HL-60 (cell line): ENCODE results near the gene PERP.

Experiments
- GABPA ChIP-seq: IDR thresholded peaks from 2 replicates; pipeline ENCODE4 v1.6.1; 2012; ENCODE audit warnings: low read depth
- POLR2AphosphoS5 ChIP-seq: IDR thresholded peaks from 2 replicates; pipeline ENCODE4 v1.6.1; 2012; ENCODE audit warnings: low read depth
- SPI1 ChIP-seq: IDR thresholded peaks from 2 replicates; pipeline ENCODE4 v1.6.1; 2012; ENCODE audit warnings: low read depth, mild to moderate bottlenecking, borderline replicate concordance
- TF ChIP-seq, protein P1 (sequence below): IDR thresholded peaks from one replicate; pipeline ENCODE4 v1.5.1; 2011; ENCODE audit warnings: low read length, control low read depth, inconsistent platforms; ENCODE audit not compliant: insufficient read depth
- TF ChIP-seq, protein P2 (sequence below): IDR thresholded peaks from 2 replicates; pipeline ENCODE4 v1.6.1; 2012; ENCODE audit warnings: low read depth; ENCODE audit not compliant: insufficient replicate concordance

DNA sequence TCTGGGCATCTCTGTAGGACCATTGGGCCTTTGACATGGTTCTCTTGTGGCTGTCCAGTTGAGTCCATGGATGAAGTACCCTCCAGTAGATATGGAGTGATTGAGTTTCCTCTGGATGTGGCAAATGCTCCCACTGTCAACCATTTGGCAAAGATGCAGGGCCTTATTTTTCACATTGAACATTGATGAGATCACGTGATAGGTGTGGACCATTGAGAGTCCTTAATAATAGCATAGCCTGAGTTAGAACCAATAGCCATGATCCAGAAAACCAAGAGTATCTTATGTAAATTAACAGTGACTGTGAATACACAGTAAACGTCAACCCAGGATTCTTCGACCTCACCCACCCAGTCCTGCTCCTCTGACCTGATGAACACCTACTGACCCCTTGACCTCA is 3.0 kb upstream of the PERP start:
- TF ChIP-seq, protein P1, sequence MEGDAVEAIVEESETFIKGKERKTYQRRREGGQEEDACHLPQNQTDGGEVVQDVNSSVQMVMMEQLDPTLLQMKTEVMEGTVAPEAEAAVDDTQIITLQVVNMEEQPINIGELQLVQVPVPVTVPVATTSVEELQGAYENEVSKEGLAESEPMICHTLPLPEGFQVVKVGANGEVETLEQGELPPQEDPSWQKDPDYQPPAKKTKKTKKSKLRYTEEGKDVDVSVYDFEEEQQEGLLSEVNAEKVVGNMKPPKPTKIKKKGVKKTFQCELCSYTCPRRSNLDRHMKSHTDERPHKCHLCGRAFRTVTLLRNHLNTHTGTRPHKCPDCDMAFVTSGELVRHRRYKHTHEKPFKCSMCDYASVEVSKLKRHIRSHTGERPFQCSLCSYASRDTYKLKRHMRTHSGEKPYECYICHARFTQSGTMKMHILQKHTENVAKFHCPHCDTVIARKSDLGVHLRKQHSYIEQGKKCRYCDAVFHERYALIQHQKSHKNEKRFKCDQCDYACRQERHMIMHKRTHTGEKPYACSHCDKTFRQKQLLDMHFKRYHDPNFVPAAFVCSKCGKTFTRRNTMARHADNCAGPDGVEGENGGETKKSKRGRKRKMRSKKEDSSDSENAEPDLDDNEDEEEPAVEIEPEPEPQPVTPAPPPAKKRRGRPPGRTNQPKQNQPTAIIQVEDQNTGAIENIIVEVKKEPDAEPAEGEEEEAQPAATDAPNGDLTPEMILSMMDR = no peak
- TF ChIP-seq, protein P2, sequence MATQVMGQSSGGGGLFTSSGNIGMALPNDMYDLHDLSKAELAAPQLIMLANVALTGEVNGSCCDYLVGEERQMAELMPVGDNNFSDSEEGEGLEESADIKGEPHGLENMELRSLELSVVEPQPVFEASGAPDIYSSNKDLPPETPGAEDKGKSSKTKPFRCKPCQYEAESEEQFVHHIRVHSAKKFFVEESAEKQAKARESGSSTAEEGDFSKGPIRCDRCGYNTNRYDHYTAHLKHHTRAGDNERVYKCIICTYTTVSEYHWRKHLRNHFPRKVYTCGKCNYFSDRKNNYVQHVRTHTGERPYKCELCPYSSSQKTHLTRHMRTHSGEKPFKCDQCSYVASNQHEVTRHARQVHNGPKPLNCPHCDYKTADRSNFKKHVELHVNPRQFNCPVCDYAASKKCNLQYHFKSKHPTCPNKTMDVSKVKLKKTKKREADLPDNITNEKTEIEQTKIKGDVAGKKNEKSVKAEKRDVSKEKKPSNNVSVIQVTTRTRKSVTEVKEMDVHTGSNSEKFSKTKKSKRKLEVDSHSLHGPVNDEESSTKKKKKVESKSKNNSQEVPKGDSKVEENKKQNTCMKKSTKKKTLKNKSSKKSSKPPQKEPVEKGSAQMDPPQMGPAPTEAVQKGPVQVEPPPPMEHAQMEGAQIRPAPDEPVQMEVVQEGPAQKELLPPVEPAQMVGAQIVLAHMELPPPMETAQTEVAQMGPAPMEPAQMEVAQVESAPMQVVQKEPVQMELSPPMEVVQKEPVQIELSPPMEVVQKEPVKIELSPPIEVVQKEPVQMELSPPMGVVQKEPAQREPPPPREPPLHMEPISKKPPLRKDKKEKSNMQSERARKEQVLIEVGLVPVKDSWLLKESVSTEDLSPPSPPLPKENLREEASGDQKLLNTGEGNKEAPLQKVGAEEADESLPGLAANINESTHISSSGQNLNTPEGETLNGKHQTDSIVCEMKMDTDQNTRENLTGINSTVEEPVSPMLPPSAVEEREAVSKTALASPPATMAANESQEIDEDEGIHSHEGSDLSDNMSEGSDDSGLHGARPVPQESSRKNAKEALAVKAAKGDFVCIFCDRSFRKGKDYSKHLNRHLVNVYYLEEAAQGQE = no peak
- TF ChIP-seq GABPA = no peak
- no peak for TF ChIP-seq POLR2AphosphoS5
- TF ChIP-seq SPI1 = no peak
